ENCODE data around the gene GLIS1.
"Not testable (repeated sequence)": the region's sequence is repeated elsewhere in the genome, so short reads cannot be mapped to it uniquely, and the experiment has no call there.

GLIS1 gene

GRCh38 chr1:53652441-53653199 is 86.3 kb downstream of the GLIS1 start:
- no peak for DNase-seq

GRCh38 chr1:53651356-53651755 is 87.6 kb downstream of the GLIS1 start:
- no peak for DNase-seq

- DNase-seq: no peak
Measured at GRCh38 chr1:53648516-53648915, 90.4 kb downstream of the GLIS1 start.

GRCh38 chr1:53647915-53648314 is 91.0 kb downstream of the GLIS1 start:
- DNase-seq: not testable (repeated sequence)

GRCh38 chr1:53646732-53647131 is 92.2 kb downstream of the GLIS1 start:
- no peak for DNase-seq

GRCh38 chr1:53645690-53646078 is 93.3 kb downstream of the GLIS1 start:
- no peak for DNase-seq

GRCh38 chr1:53644909-53645689 is 93.9 kb downstream of the GLIS1 start:
- DNase-seq: no peak

- no peak for DNase-seq
Measured at GRCh38 chr1:53644496-53644895, 94.5 kb downstream of the GLIS1 start.

GRCh38 chr1:53643881-53644390 is 95.0 kb downstream of the GLIS1 start:
- DNase-seq: no peak

- DNase-seq: no peak
Measured at GRCh38 chr1:53643041-53643880, 95.7 kb downstream of the GLIS1 start.

GRCh38 chr1:53642607-53643006 is 96.4 kb downstream of the GLIS1 start:
- no peak for DNase-seq

- no peak for DNase-seq
Measured at GRCh38 chr1:53642215-53642555, 96.8 kb downstream of the GLIS1 start.

GRCh38 chr1:53641481-53642214 is 97.3 kb downstream of the GLIS1 start:
- DNase-seq: no peak

GRCh38 chr1:53640701-53641075 is 98.3 kb downstream of the GLIS1 start:
- DNase-seq: no peak

GRCh38 chr1:53639996-53640700 is 98.8 kb downstream of the GLIS1 start:
- no peak for DNase-seq

- DNase-seq: no peak
Measured at GRCh38 chr1:53639251-53639763, 99.7 kb downstream of the GLIS1 start.

- DNase-seq: no peak
Measured at GRCh38 chr1:53638360-53639035, 100.5 kb downstream of the GLIS1 start.

- DNase-seq: no peak
Measured at GRCh38 chr1:53637511-53638359, 101.2 kb downstream of the GLIS1 start.

- DNase-seq: no peak
Measured at GRCh38 chr1:53636621-53637171, 102.3 kb downstream of the GLIS1 start.

- no peak for DNase-seq
Measured at GRCh38 chr1:53634571-53634979, 104.4 kb downstream of the GLIS1 start.
